Gastrocnemius medialis (tissue), 4 donors: Measurements from ENCODE around the gene PLCG2.

Experiments used
- CTCF ChIP-seq, 5 experiments: fragments of 450-650 bp in 3 of 5; fragments of 200-600 bp in 2 of 5; sonication (generic) in 2 of 5; IDR thresholded peaks in 4 of 5; conservative IDR thresholded peaks in 1 of 5; 1 replicate in 4 of 5; 2 replicates in 1 of 5; pipeline ENCODE4 v1.5.1; 2016 to 2019; ENCODE audit warnings: antibody characterized with exemption in 5 of 5, mild to moderate bottlenecking in 3 of 5, moderate library complexity in 3 of 5
- POLR2A ChIP-seq, 2 donors: fragments of 450-650 bp; IDR thresholded peaks; one replicate each; pipeline ENCODE4 v1.6.1; 2017; ENCODE audit warnings: antibody characterized with exemption in 2 of 2, mild to moderate bottlenecking in 2 of 2, moderate library complexity in 2 of 2

GRCh38 chr16:81850197-81850944 is 71.3 kb downstream of the PLCG2 start:
- no peak for TF ChIP-seq CTCF (IDR thresholded peaks at IDR 0.05 in 4 of 5, conservative IDR thresholded peaks at IDR 0.05 in 1 of 5)
- TF ChIP-seq POLR2A (IDR thresholded peaks at IDR 0.05), result no peak
